Measurements from ENCODE around the gene EPS15. TPM values are rescaled to one million over a fixed set of nuclear protein-coding genes. Genes with fewer than 3 reads are reported as not detected.
"Not testable (repeated sequence)": the region's sequence is repeated elsewhere in the genome, so short reads cannot be mapped to it uniquely, and the experiment has no call there.

The EPS15 gene
- total and polyA plus RNA-seq, 11 donors: 19.9 to 80.6 (median 67.8) TPM

- 96 to 100% (median 99%) methylated on average over 1 of the region's 1 CpG for WGBS, 4 donors
- ATAC-seq (no peak), DNase-seq (no peak)
- no peak for TF ChIP-seq POLR2A (IDR thresholded peaks at IDR 0.05)
- no peak for TF ChIP-seq CTCF (IDR thresholded peaks at IDR 0.05)
- intact Hi-C loops (cut with DNase I): no loop called here
- peaks cover 0 to 92% (median 77%) of the 10 kb centered on the region in 9 donors for H3K36me3 ChIP-seq
- no peaks in the 10 kb centered on the region for H3K9me3 ChIP-seq
- H3K27ac ChIP-seq: no peak overlapping the region
- H3K4me1 ChIP-seq: peaks cover 0 to 3% (median 0%) of the 10 kb centered on the region in 12 donors
- H3K27me3 ChIP-seq: no peaks in the 10 kb centered on the region
- H3K4me3 ChIP-seq: no peak overlapping the region
Measured at GRCh38 chr1:51463561-51463960, 55.5 kb downstream of the EPS15 start.

- ATAC-seq; H3K9me3 ChIP-seq; H3K27me3 ChIP-seq; intact Hi-C loops (cut with DNase I); H3K27ac ChIP-seq; DNase-seq; H3K4me1 ChIP-seq; H3K4me3 ChIP-seq: not testable (repeated sequence)
- 65 to 72% (median 69%) methylated on average over 2 of the region's 2 CpGs for WGBS, 4 donors
- peaks cover 0 to 90% (median 76%) of the 10 kb centered on the region in 9 donors for H3K36me3 ChIP-seq
Measured at GRCh38 chr1:51462289-51462688, 56.8 kb downstream of the EPS15 start.

- 72 to 85% (median 78%) methylated on average over 4 of the region's 4 CpGs for WGBS, 4 donors
- Histone ChIP-seq H3K9me3 (no peaks in the 10 kb centered on the region), H3K4me3 (no peak overlapping the region), H3K4me1 (peaks cover 0 to 17% (median 0%) of the 10 kb centered on the region in 12 donors), H3K27ac (no peak overlapping the region), H3K36me3 (peaks cover 0 to 58% (median 24%) of the 10 kb centered on the region in 9 donors), H3K27me3 (no peaks in the 10 kb centered on the region)
- ATAC-seq: no peak
- intact Hi-C loops (cut with DNase I): no loop called here
- TF ChIP-seq CTCF (IDR thresholded peaks at IDR 0.05) (no peak), POLR2A (IDR thresholded peaks at IDR 0.05) (no peak)
- DNase-seq: no peak
Measured at GRCh38 chr1:51454554-51454953, 64.5 kb downstream of the EPS15 start.

GRCh38 chr1:51453010-51453409 lies 66.1 kb downstream of the EPS15 start:
- DNase-seq: no peak
- H3K36me3 ChIP-seq: peaks cover 0 to 49% (median 13%) of the 10 kb centered on the region in 9 donors
- ATAC-seq: no peak
- H3K27me3 ChIP-seq: no peaks in the 10 kb centered on the region
- WGBS, 4 donors: 42 to 59% (median 49%) methylated on average over 2 of the region's 2 CpGs
- peak overlapping the region in 1 of 12 donors; percentile 73 for H3K27ac ChIP-seq
- intact Hi-C loops (cut with DNase I): no loop called here
- H3K9me3 ChIP-seq: no peaks in the 10 kb centered on the region
- peaks cover 0 to 17% (median 0%) of the 10 kb centered on the region in 12 donors for H3K4me1 ChIP-seq
- no peak overlapping the region for H3K4me3 ChIP-seq
- TF ChIP-seq CTCF (IDR thresholded peaks at IDR 0.05) (no peak), POLR2A (IDR thresholded peaks at IDR 0.05) (no peak)

GRCh38 chr1:51448844-51449454 lies 70.1 kb downstream of the EPS15 start:
- WGBS, 4 donors: 67 to 79% (median 75%) methylated on average over 1 of the region's 1 CpG
- ATAC-seq; DNase-seq; H3K4me3 ChIP-seq; intact Hi-C loops (cut with DNase I); H3K27ac ChIP-seq; H3K27me3 ChIP-seq; H3K9me3 ChIP-seq: not testable (repeated sequence)
- H3K36me3 ChIP-seq: peaks cover 0 to 66% (median 31%) of the 10 kb centered on the region in 9 donors
- H3K4me1 ChIP-seq: peaks cover 0 to 37% (median 10%) of the 10 kb centered on the region in 12 donors
